Neural cell (in vitro differentiated cells): Measurements from ENCODE around the gene FAM163A. TPM values are rescaled to one million over a fixed set of nuclear protein-coding genes. Genes with fewer than 3 reads are reported as not detected.
"Not testable (repeated sequence)": the region's sequence is repeated elsewhere in the genome, so short reads cannot be mapped to it uniquely, and the experiment has no call there.

Experiments
- H2AFZ ChIP-seq: fragments of 200-600, 300-800 bp; sonication (generic), shearing (Covaris generic); 2 replicates; pipeline ENCODE4 v1.6.0; 2014; ENCODE audit warnings: low read depth, mild to moderate bottlenecking, antibody characterized with exemption, low read length, moderate library complexity
- H3F3A ChIP-seq: fragments of 200-600 bp; shearing (Covaris generic); 2 replicates; pipeline ENCODE4 v1.6.1; 2016; ENCODE audit warnings: mild to moderate bottlenecking, moderate library complexity, mixed read lengths, antibody characterized with exemption, low read length; ENCODE audit not compliant: insufficient read depth, poor library complexity, severe bottlenecking
- H3K27ac ChIP-seq: fragments of 200-600, 300-800 bp; sonication (generic), shearing (Covaris generic); 2 replicates; pipeline ENCODE4 v1.5.1; 2014; ENCODE audit warnings: mild to moderate bottlenecking, low read length, moderate library complexity
- H3K27me3 ChIP-seq: fragments of 300-800, 200-600 bp; sonication (generic), shearing (Covaris generic); 2 replicates; pipeline ENCODE4 v1.6.0; 2014; ENCODE audit warnings: mild to moderate bottlenecking, low read depth, low read length, moderate library complexity; ENCODE audit not compliant: insufficient read depth
- H3K36me3 ChIP-seq: fragments of 300-800, 200-600 bp; sonication (generic), shearing (Covaris generic); 2 replicates; pipeline ENCODE4 v1.5.1; 2014; ENCODE audit warnings: mild to moderate bottlenecking, antibody characterized with exemption, low read length, moderate library complexity; ENCODE audit not compliant: insufficient read depth
- H3K4me2 ChIP-seq: fragments of 300-800, 200-600 bp; sonication (generic), shearing (Covaris generic); 2 replicates; pipeline ENCODE4 v1.6.0; 2014; ENCODE audit warnings: mild to moderate bottlenecking, low read length
- H3K4me3 ChIP-seq: fragments of 300-800, 200-600 bp; sonication (generic), shearing (Covaris generic); 2 replicates; pipeline ENCODE4 v1.5.1; 2014; ENCODE audit warnings: mild to moderate bottlenecking, low read length, moderate library complexity
- H3K79me2 ChIP-seq: fragments of 200-600 bp; shearing (Covaris generic); replicated peaks from 2 replicates; pipeline ENCODE4 v1.6.0; 2014; ENCODE audit warnings: mild to moderate bottlenecking, low read length, moderate library complexity; ENCODE audit not compliant: insufficient read depth
- H3K9ac ChIP-seq: fragments of 300-800, 200-600 bp; sonication (generic), shearing (Covaris generic); 2 replicates; pipeline ENCODE4 v1.6.1; 2016; ENCODE audit warnings: mild to moderate bottlenecking, low read length, mixed read lengths
- H3K9me2 ChIP-seq: fragments of 200-600 bp; shearing (Covaris generic); 2 replicates; pipeline ENCODE4 v1.6.1; 2016; ENCODE audit warnings: mild to moderate bottlenecking, low read length, mixed read lengths; ENCODE audit not compliant: insufficient read depth
- H3K9me3 ChIP-seq: fragments of 200-600, 300-800 bp; sonication (generic), shearing (Covaris generic); 2 replicates; pipeline ENCODE4 v1.6.1; 2016; ENCODE audit warnings: mild to moderate bottlenecking, mixed run types, low read length, moderate library complexity, mixed read lengths
- H4K20me1 ChIP-seq: fragments of 200-600 bp; shearing (Covaris generic); 2 replicates; pipeline ENCODE4 v1.6.1; 2016; ENCODE audit warnings: mild to moderate bottlenecking, mixed run types; ENCODE audit not compliant: insufficient read depth
- CTCF ChIP-seq: fragments of 450-650 bp; IDR thresholded peaks from 2 replicates; pipeline ENCODE4 v1.5.1; 2014; ENCODE audit warnings: antibody characterized with exemption, mild to moderate bottlenecking, moderate library complexity; ENCODE audit not compliant: poor library complexity, severe bottlenecking
- EP300 ChIP-seq: fragments of 450-650 bp; conservative IDR thresholded peaks from 2 replicates; pipeline ENCODE4 v1.6.1; 2014; ENCODE audit warnings: antibody characterized with exemption, mild to moderate bottlenecking, moderate library complexity; ENCODE audit not compliant: poor library complexity, severe bottlenecking
- EZH2 ChIP-seq: fragments of 200-600, 300-800 bp; shearing (Covaris generic), sonication (generic); IDR thresholded peaks from 2 replicates; pipeline ENCODE4 v1.6.1; 2014; ENCODE audit warnings: antibody characterized with exemption, low read length, borderline replicate concordance, mild to moderate bottlenecking; ENCODE audit not compliant: insufficient read depth, poor library complexity, severe bottlenecking
- MXI1 ChIP-seq: fragments of 450-650 bp; conservative IDR thresholded peaks from 2 replicates; pipeline ENCODE4 v1.6.1; 2014; ENCODE audit warnings: antibody characterized with exemption, mild to moderate bottlenecking; ENCODE audit not compliant: poor library complexity, severe bottlenecking
- POLR2AphosphoS5 ChIP-seq: IDR thresholded peaks from 2 replicates; pipeline ENCODE4 v1.6.1; 2012
- RAD21 ChIP-seq: fragments of 450-650 bp; conservative IDR thresholded peaks from 2 replicates; pipeline ENCODE4 v1.6.1; 2014; ENCODE audit warnings: antibody characterized with exemption, mild to moderate bottlenecking, moderate library complexity
- SMC3 ChIP-seq: fragments of 450-650 bp; conservative IDR thresholded peaks from 2 replicates; pipeline ENCODE4 v1.6.1; 2014; ENCODE audit warnings: antibody characterized with exemption, mild to moderate bottlenecking, moderate library complexity; ENCODE audit not compliant: poor library complexity
- TAF1 ChIP-seq: IDR thresholded peaks from 2 replicates; pipeline ENCODE4 v1.6.1; 2012; ENCODE audit warnings: low read depth
- polyA plus RNA-seq: library from polyadenylated mRNA; depleted of rRNA; stranded (reverse); fragments of >200 nt; gene quantifications from 2 replicates; pipeline ENCODE4 v1.2.3, GENCODE V29; 2014
- TF ChIP-seq, protein P1 (sequence below): IDR thresholded peaks from 2 replicates; pipeline ENCODE4 v1.6.1; 2012; ENCODE audit warnings: borderline replicate concordance

Gene FAM163A
- polyA plus RNA-seq, 1 donor from 2014 or later: 0.21 TPM

GRCh38 chr1:179831225-179831624 is 88.1 kb downstream of the FAM163A start:
- Histone ChIP-seq H3K9me3 (no peaks in the 10 kb centered on the region), H3K79me2 (no peaks in the 10 kb centered on the region), H3K4me2 (no peak overlapping the region), H3K9ac (no peak overlapping the region), H3F3A (no peaks in the 10 kb centered on the region), H4K20me1 (no peaks in the 10 kb centered on the region), H3K27ac (no peak overlapping the region), H3K27me3 (no peaks in the 10 kb centered on the region), H3K4me3 (no peak overlapping the region), H2AFZ (no peak overlapping the region), H3K9me2 (no peaks in the 10 kb centered on the region), H3K36me3 (no peaks in the 10 kb centered on the region)
- TF ChIP-seq, protein P1, sequence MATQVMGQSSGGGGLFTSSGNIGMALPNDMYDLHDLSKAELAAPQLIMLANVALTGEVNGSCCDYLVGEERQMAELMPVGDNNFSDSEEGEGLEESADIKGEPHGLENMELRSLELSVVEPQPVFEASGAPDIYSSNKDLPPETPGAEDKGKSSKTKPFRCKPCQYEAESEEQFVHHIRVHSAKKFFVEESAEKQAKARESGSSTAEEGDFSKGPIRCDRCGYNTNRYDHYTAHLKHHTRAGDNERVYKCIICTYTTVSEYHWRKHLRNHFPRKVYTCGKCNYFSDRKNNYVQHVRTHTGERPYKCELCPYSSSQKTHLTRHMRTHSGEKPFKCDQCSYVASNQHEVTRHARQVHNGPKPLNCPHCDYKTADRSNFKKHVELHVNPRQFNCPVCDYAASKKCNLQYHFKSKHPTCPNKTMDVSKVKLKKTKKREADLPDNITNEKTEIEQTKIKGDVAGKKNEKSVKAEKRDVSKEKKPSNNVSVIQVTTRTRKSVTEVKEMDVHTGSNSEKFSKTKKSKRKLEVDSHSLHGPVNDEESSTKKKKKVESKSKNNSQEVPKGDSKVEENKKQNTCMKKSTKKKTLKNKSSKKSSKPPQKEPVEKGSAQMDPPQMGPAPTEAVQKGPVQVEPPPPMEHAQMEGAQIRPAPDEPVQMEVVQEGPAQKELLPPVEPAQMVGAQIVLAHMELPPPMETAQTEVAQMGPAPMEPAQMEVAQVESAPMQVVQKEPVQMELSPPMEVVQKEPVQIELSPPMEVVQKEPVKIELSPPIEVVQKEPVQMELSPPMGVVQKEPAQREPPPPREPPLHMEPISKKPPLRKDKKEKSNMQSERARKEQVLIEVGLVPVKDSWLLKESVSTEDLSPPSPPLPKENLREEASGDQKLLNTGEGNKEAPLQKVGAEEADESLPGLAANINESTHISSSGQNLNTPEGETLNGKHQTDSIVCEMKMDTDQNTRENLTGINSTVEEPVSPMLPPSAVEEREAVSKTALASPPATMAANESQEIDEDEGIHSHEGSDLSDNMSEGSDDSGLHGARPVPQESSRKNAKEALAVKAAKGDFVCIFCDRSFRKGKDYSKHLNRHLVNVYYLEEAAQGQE: no peak
- no peak for TF ChIP-seq CTCF
- TF ChIP-seq EZH2: no peak
- no peak for TF ChIP-seq EP300
- TF ChIP-seq POLR2AphosphoS5: no peak
- TF ChIP-seq SMC3: no peak

GRCh38 chr1:179831852-179832699 is 89.0 kb downstream of the FAM163A start:
- Histone ChIP-seq H2AFZ (no peak overlapping the region), H3K79me2 (no peaks in the 10 kb centered on the region), H3K36me3 (no peaks in the 10 kb centered on the region), H3K4me2 (no peak overlapping the region), H4K20me1 (no peaks in the 10 kb centered on the region), H3K27ac (no peak overlapping the region), H3K9ac (no peak overlapping the region), H3K27me3 (no peaks in the 10 kb centered on the region), H3K9me3 (no peaks in the 10 kb centered on the region), H3K9me2 (no peaks in the 10 kb centered on the region), H3F3A (no peaks in the 10 kb centered on the region), H3K4me3 (no peak overlapping the region)
- TF ChIP-seq TAF1 (no peak), POLR2AphosphoS5 (no peak), SMC3 (no peak), RAD21 (no peak), MXI1 (no peak), EP300 (no peak), CTCF (no peak), EZH2 (no peak)
- TF ChIP-seq, protein P1: no peak

DNA sequence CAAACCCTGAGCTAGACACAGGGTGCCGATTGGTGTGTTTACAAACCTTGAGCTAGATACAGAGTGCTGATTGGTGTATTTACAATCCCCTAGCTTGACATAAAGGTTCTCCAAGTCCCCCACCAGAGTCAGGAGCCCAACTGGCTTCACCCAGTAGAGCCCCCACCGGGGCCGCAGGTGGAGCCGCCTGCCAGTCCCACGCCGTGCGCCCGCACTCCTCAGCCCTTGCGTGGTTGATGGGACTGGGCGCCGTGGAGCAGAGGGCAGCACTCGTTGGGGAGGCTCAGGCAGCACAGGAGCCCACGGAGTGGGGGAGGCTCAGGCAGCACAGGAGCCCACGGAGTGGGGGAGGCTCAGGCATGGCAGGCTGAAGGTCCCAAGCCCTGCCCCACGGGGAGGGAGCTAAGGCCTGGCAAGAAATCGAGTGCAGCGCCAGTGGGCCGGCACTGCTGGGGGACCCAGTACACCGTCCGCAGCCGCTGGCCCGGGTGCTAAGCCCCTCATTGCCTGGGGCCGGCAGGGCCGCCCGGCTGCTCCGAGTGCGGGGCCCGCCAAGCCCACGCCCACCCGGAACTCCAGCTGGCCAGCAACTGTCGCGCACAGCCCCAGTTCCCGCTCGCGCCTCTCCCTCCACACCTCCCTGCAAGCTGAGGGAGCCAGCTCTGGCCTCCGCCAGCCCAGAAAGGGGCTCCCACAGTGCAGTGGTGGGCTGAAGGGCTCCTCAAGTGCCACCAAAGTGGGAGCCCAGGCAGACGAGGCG is 93.8 kb downstream of the FAM163A start:
- H3K27ac ChIP-seq, H3K36me3 ChIP-seq, H3F3A ChIP-seq, H3K79me2 ChIP-seq, H4K20me1 ChIP-seq, H3K9ac ChIP-seq, H2AFZ ChIP-seq, H3K9me3 ChIP-seq, H3K9me2 ChIP-seq, H3K27me3 ChIP-seq, H3K4me3 ChIP-seq, H3K4me2 ChIP-seq: not testable (repeated sequence)
